Motor neuron (in vitro differentiated cells): ENCODE data around the gene SCUBE1. TPM values are rescaled to one million over a fixed set of nuclear protein-coding genes. Genes with fewer than 3 reads are reported as not detected.
"Not testable (repeated sequence)": the region's sequence is repeated elsewhere in the genome, so short reads cannot be mapped to it uniquely, and the experiment has no call there.

ENCODE experiments used
- ATAC-seq, 8 experiments: fragments of 200-7000 bp; cut with Tn5 transposase; replicated peaks in 6 of 8; 2 replicates each; pipeline ENCODE4 v1.8.0; 2021; ENCODE audit warnings: mild to moderate bottlenecking in 8 of 8, moderate library complexity in 8 of 8
- H3K27ac ChIP-seq, 2 donors: fragments of 250-450 bp; sonication (Bioruptor Pico); 2 replicates each; pipeline ENCODE4 v1.9.0; 2021; ENCODE audit warnings: antibody characterized with exemption in 2 of 2, mild to moderate bottlenecking in 2 of 2, moderate library complexity in 1 of 2
- H3K4me1 ChIP-seq, 2 donors: fragments of 250-450 bp; sonication (Bioruptor Pico); replicated peaks in 1 of 2; 2 replicates each; pipeline ENCODE4 v1.6.1; 2021; ENCODE audit warnings: antibody characterized with exemption in 2 of 2, mild to moderate bottlenecking in 2 of 2, moderate library complexity in 1 of 2
- H3K4me3 ChIP-seq, 5 donors: fragments of 250-450 bp; sonication (Bioruptor Pico); 2 replicates each; pipeline ENCODE4 v1.9.0; 2021; ENCODE audit warnings: antibody characterized with exemption in 5 of 5, mild to moderate bottlenecking in 5 of 5, moderate library complexity in 4 of 5
- WGBS, 10 experiments: fragments of 450-650 bp; shearing (Covaris generic); methylation state at CpG; one replicate each; pipeline ENCODE4 v1.0.0; 2022; 5-methylcytosine and 5-hydroxymethylcytosine counted together
- in situ Hi-C, 9 experiments: fragments of 400-800 bp; cut with MboI; loops; one replicate each; pipeline ENCODE4 v1.15.0; 2021; ENCODE audit warnings: low sequenced_read_pairs in 9 of 9, low pct_unique_long_range_greater_than_20kb in 2 of 9; ENCODE audit not compliant: unreplicated experiment in 9 of 9
- total RNA-seq, 8 experiments: library from RNA; unstranded; fragments of 300-600 nt; gene quantifications; 2 replicates each; pipeline versions ENCODE4 v1.2.3 to v1.2.4, GENCODE V29; 2022

Gene SCUBE1
- total RNA-seq, 8 experiments from 2014 or later = 0.09 to 16.9 (median 1.8) TPM

- in situ Hi-C loops = loop anchor here in 7 of 9 experiments (25.0 kb wide), 5 partner anchors 116 to 1259 kb away; partner anchors contain the start of gene EFCAB6 (in 2 of the 7)
- Histone ChIP-seq H3K4me1 (peaks cover 11 to 19% of the 10 kb centered on the region in 2 donors), H3K27ac (no peak overlapping the region), H3K4me3 (no peak overlapping the region)
- peak in 1 of 8 experiments; percentile 41 for ATAC-seq
- WGBS, 10 experiments = 29 to 84% (median 64%) methylated on average over 2 to 7 of the region's 8 CpGs
Observed at GRCh38 chr22:43377896-43378704, 34.9 kb upstream of the SCUBE1 start.

- peak in 1 of 8 experiments; percentile 9 for ATAC-seq
- H3K4me3 ChIP-seq = no peak overlapping the region
- H3K27ac ChIP-seq = no peak overlapping the region
- WGBS, 10 experiments = 0 to 96% (median 88%) methylated on average over 4 to 9 of the region's 10 CpGs; no CpG with 5 or more reads in 2 of the 10 experiments
- H3K4me1 ChIP-seq = peaks cover 11 to 19% of the 10 kb centered on the region in 2 donors
- in situ Hi-C loops = loop anchor here in 7 of 9 experiments (25.0 kb wide), 5 partner anchors 115 to 1260 kb away; partner anchors contain the start of gene EFCAB6 (in 2 of the 7)
Observed at GRCh38 chr22:43377548-43377895, 34.4 kb upstream of the SCUBE1 start.

- no peak for ATAC-seq
- WGBS, 10 experiments = 8 to 100% (median 74%) methylated on average over 3 to 15 of the region's 15 CpGs; no CpG with 5 or more reads in 2 of the 10 experiments
- in situ Hi-C loops = loop anchor here in 7 of 9 experiments (25.0 kb wide), 5 partner anchors 115 to 1260 kb away; partner anchors contain the start of gene EFCAB6 (in 2 of the 7)
- Histone ChIP-seq H3K4me3 (no peak overlapping the region), H3K4me1 (peaks cover 11 to 19% of the 10 kb centered on the region in 2 donors), H3K27ac (no peak overlapping the region)
Observed at GRCh38 chr22:43376765-43377547, 33.8 kb upstream of the SCUBE1 start.

- peaks cover 11 to 19% of the 10 kb centered on the region in 2 donors for H3K4me1 ChIP-seq
- in situ Hi-C loops = loop anchor here in 7 of 9 experiments (25.0 kb wide), 5 partner anchors 114 to 1261 kb away; partner anchors contain the start of gene EFCAB6 (in 2 of the 7)
- H3K27ac ChIP-seq = no peak overlapping the region
- 8 to 98% (median 81%) methylated on average over 2 to 4 of the region's 4 CpGs; no CpG with 5 or more reads in 2 of the 10 experiments for WGBS, 10 experiments
- no peak for ATAC-seq
- no peak overlapping the region for H3K4me3 ChIP-seq
Observed at GRCh38 chr22:43375951-43376455, 32.8 kb upstream of the SCUBE1 start.

GRCh38 chr22:43370036-43370435 is 26.9 kb upstream of the SCUBE1 start:
- peak overlapping the region in 1 of 2 donors; percentile 12 for H3K27ac ChIP-seq
- peak in 5 of 8 experiments; percentile 51 to 71 (median 66) for ATAC-seq
- WGBS, 10 experiments = 0 to 100% (median 32%) methylated on average over 1 to 5 of the region's 9 CpGs; no CpG with 5 or more reads in 4 of the 10 experiments
- H3K4me3 ChIP-seq = no peak overlapping the region
- H3K4me1 ChIP-seq = peaks cover 7% of the 10 kb centered on the region in 2 donors
- in situ Hi-C loops = loop anchor here in 3 of 9 experiments (25.0 kb wide), 2 partner anchors 108 to 133 kb away; no protein-coding TSS in a partner anchor

- Histone ChIP-seq H3K4me3 (no peak overlapping the region), H3K4me1 (peaks cover 12 to 19% of the 10 kb centered on the region in 2 donors), H3K27ac (no peak overlapping the region)
- WGBS, 10 experiments = 55 to 100% (median 100%) methylated on average over 1 to 5 of the region's 6 CpGs; no CpG with 5 or more reads in 5 of the 10 experiments
- ATAC-seq = no peak
- in situ Hi-C loops = loop anchor here in 3 of 9 experiments (25.0 kb wide), 2 partner anchors 104 to 129 kb away; no protein-coding TSS in a partner anchor
Observed at GRCh38 chr22:43365715-43366440, 22.7 kb upstream of the SCUBE1 start.

- in situ Hi-C loops = loop anchor here in 3 of 9 experiments (25.0 kb wide), 2 partner anchors 102 to 127 kb away; no protein-coding TSS in a partner anchor
- 40 to 95% (median 70%) methylated on average over 3 to 6 of the region's 8 CpGs; no CpG with 5 or more reads in 3 of the 10 experiments for WGBS, 10 experiments
Observed at GRCh38 chr22:43364169-43364435, 20.9 kb upstream of the SCUBE1 start.

GRCh38 chr22:43363315-43364168 is 20.4 kb upstream of the SCUBE1 start:
- in situ Hi-C loops = loop anchor here in 3 of 9 experiments (25.0 kb wide), 2 partner anchors 101 to 126 kb away; no protein-coding TSS in a partner anchor
- ATAC-seq = no peak
- H3K4me1 ChIP-seq = peaks cover 6 to 12% of the 10 kb centered on the region in 2 donors

More at GRCh38 chr22:43364169-43364435, 20.9 kb upstream of the SCUBE1 start:
- no peak overlapping the region for H3K4me3 ChIP-seq
- no peak overlapping the region for H3K27ac ChIP-seq
- peaks cover 6 to 12% of the 10 kb centered on the region in 2 donors for H3K4me1 ChIP-seq
- ATAC-seq = no peak

GRCh38 chr22:43360576-43360975 is 17.4 kb upstream of the SCUBE1 start:
- H3K4me3 ChIP-seq = no peak overlapping the region
- 17 to 90% (median 73%) methylated on average over 1 to 7 of the region's 9 CpGs; no CpG with 5 or more reads in 2 of the 10 experiments for WGBS, 10 experiments
- no peak overlapping the region for H3K27ac ChIP-seq
- in situ Hi-C loops = loop anchor here in 3 of 9 experiments (25.0 kb wide), 2 partner anchors 98 to 123 kb away; no protein-coding TSS in a partner anchor
- peaks cover 6 to 12% of the 10 kb centered on the region in 2 donors for H3K4me1 ChIP-seq
- no peak for ATAC-seq

More at GRCh38 chr22:43363315-43364168, 20.4 kb upstream of the SCUBE1 start:
- WGBS, 10 experiments = 33 to 83% (median 55%) methylated on average over 1 to 16 of the region's 27 CpGs; no CpG with 5 or more reads in 4 of the 10 experiments
- Histone ChIP-seq H3K4me3 (no peak overlapping the region), H3K27ac (no peak overlapping the region)

GRCh38 chr22:43356881-43357280 is 13.7 kb upstream of the SCUBE1 start:
- WGBS, 10 experiments = 41 to 86% (median 67%) methylated on average over 1 to 5 of the region's 11 CpGs; no CpG with 5 or more reads in 7 of the 10 experiments
- H3K4me1 ChIP-seq = no peaks in the 10 kb centered on the region
- in situ Hi-C loops = loop anchor here in 3 of 9 experiments (25.0 kb wide), 2 partner anchors 95 to 120 kb away; no protein-coding TSS in a partner anchor
- ATAC-seq = no peak
- no peak overlapping the region for H3K27ac ChIP-seq
- no peak overlapping the region for H3K4me3 ChIP-seq

- H3K4me3 ChIP-seq, ATAC-seq, H3K27ac ChIP-seq, H3K4me1 ChIP-seq: not testable (repeated sequence)
- in situ Hi-C loops = loop anchor here in 3 of 9 experiments (25.0 kb wide), 2 partner anchors 93 to 118 kb away; no protein-coding TSS in a partner anchor
- 40 to 100% (median 74%) methylated on average over 1 to 10 of the region's 10 CpGs; no CpG with 5 or more reads in 3 of the 10 experiments for WGBS, 10 experiments
Observed at GRCh38 chr22:43355688-43356087, 12.5 kb upstream of the SCUBE1 start.
